Spinal cord (tissue), 10 donors: ENCODE results near the gene ILK. TPM values are rescaled to one million over a fixed set of nuclear protein-coding genes. Genes with fewer than 3 reads are reported as not detected.
A peak's percentile ranks its signal among the peaks of the same experiment; 100 is the strongest.

ENCODE experiments used
- DNase-seq, 6 donors: peaks; one replicate each; pipeline versions ENCODE4 v3.0.0 to v3.0.0-alpha.2; 2013 to 2015; ENCODE audit warnings: low spot score in 6 of 6, low read depth in 4 of 6
- H3K27ac ChIP-seq: one replicate; pipeline ENCODE4 v1.5.1; 2013; ENCODE audit warnings: low read depth, low read length, control low read depth
- H3K27me3 ChIP-seq: one replicate; pipeline ENCODE4 v1.6.1; 2013; ENCODE audit warnings: low read length; ENCODE audit not compliant: control insufficient read depth, insufficient read depth
- H3K36me3 ChIP-seq: one replicate; pipeline ENCODE4 v1.6.1; 2013; ENCODE audit warnings: low read length; ENCODE audit not compliant: control insufficient read depth, insufficient read depth
- H3K4me1 ChIP-seq: one replicate; pipeline ENCODE4 v1.6.1; 2013; ENCODE audit warnings: low read length; ENCODE audit not compliant: control insufficient read depth, insufficient read depth
- H3K4me3 ChIP-seq: one replicate; pipeline ENCODE4 v1.5.1; 2013; ENCODE audit warnings: low read depth, low read length, control low read depth
- H3K9me3 ChIP-seq: one replicate; pipeline ENCODE4 v1.6.1; 2013; ENCODE audit warnings: low read length; ENCODE audit not compliant: control insufficient read depth, insufficient read depth
- WGBS: methylation state at CpG from one replicate; pipeline ENCODE4 v1.1.5; 2013; ENCODE audit warnings: missing lambda C conversion rate; ENCODE audit not compliant: insufficient coverage; 5-methylcytosine and 5-hydroxymethylcytosine counted together
- polyA plus RNA-seq, 2 donors: library from polyadenylated mRNA; unstranded; fragments of 120-200 nt; gene quantifications; one replicate each; pipeline ENCODE4 v1.2.1, GENCODE V29; 2013; ENCODE audit not compliant: insufficient read length in 2 of 2
- total RNA-seq, 2 donors: library from RNA; depleted of rRNA in 1 of 2; stranded (reverse); fragments of 120-200 nt in 1 of 2; fragments of >200 nt in 1 of 2; gene quantifications; one replicate each; pipeline versions ENCODE4 v1.2.3 to v1.2.4, GENCODE V29; 2013 to 2014
- donor health status: healthy.

Gene ILK
- total and polyA plus RNA-seq, 4 donors = 87.6 to 175 (median 123) TPM

GRCh38 chr11:6571434-6572008 lies 32.1 kb upstream of the ILK start:
- Histone ChIP-seq H3K4me1 (peaks cover 35% of the 10 kb centered on the region), H3K36me3 (peaks cover 18% of the 10 kb centered on the region), H3K9me3 (no peaks in the 10 kb centered on the region), H3K27me3 (no peaks in the 10 kb centered on the region), H3K4me3 (no peak overlapping the region), H3K27ac (no peak overlapping the region)
- DNase-seq = no peak
- 62% methylated on average over 22 of the region's 22 CpGs for WGBS

GRCh38 chr11:6572215-6572614 lies 31.4 kb upstream of the ILK start:
- H3K27ac ChIP-seq = no peak overlapping the region
- H3K27me3 ChIP-seq = no peaks in the 10 kb centered on the region
- H3K4me1 ChIP-seq = peaks cover 37% of the 10 kb centered on the region
- peaks cover 15% of the 10 kb centered on the region for H3K36me3 ChIP-seq
- no peak overlapping the region for H3K4me3 ChIP-seq
- no peak for DNase-seq
- no CpG with 5 or more reads among the region's 2 CpGs for WGBS
- no peaks in the 10 kb centered on the region for H3K9me3 ChIP-seq

GRCh38 chr11:6574816-6575715 lies 28.5 kb upstream of the ILK start:
- WGBS = 83% methylated on average over 3 of the region's 6 CpGs
- H3K27me3 ChIP-seq = no peaks in the 10 kb centered on the region
- peaks cover 34% of the 10 kb centered on the region for H3K4me1 ChIP-seq
- H3K27ac ChIP-seq = no peak overlapping the region
- peaks cover 11% of the 10 kb centered on the region for H3K36me3 ChIP-seq
- H3K4me3 ChIP-seq = no peak overlapping the region
- no peak for DNase-seq
- no peaks in the 10 kb centered on the region for H3K9me3 ChIP-seq

GRCh38 chr11:6576471-6577373 lies 26.9 kb upstream of the ILK start:
- WGBS = 40% methylated on average over 5 of the region's 6 CpGs
- H3K4me1 ChIP-seq = peaks cover 18% of the 10 kb centered on the region
- H3K9me3 ChIP-seq = no peaks in the 10 kb centered on the region
- H3K4me3 ChIP-seq = no peak overlapping the region
- H3K27ac ChIP-seq = peak overlapping the region; percentile 90
- no peaks in the 10 kb centered on the region for H3K27me3 ChIP-seq
- H3K36me3 ChIP-seq = no peaks in the 10 kb centered on the region
- DNase-seq = peak; percentile 84 to 98 (median 93)

- no peaks in the 10 kb centered on the region for H3K36me3 ChIP-seq
- WGBS = no CpG with 5 or more reads among the region's 1 CpG
- H3K27ac ChIP-seq = no peak overlapping the region
- H3K4me3 ChIP-seq = no peak overlapping the region
- peaks cover 17% of the 10 kb centered on the region for H3K4me1 ChIP-seq
- H3K9me3 ChIP-seq = no peaks in the 10 kb centered on the region
- DNase-seq = no peak
- H3K27me3 ChIP-seq = no peaks in the 10 kb centered on the region
Measured at GRCh38 chr11:6578134-6578533, 25.4 kb upstream of the ILK start.

- no peak for DNase-seq
- Histone ChIP-seq H3K27me3 (no peaks in the 10 kb centered on the region), H3K9me3 (peaks cover 7% of the 10 kb centered on the region), H3K4me1 (peaks cover 17% of the 10 kb centered on the region), H3K4me3 (no peak overlapping the region), H3K27ac (no peak overlapping the region), H3K36me3 (no peaks in the 10 kb centered on the region)
- WGBS = 57% methylated on average over 1 of the region's 2 CpGs
Measured at GRCh38 chr11:6579681-6580080, 23.9 kb upstream of the ILK start.

GRCh38 chr11:6583584-6583983 lies 20.0 kb upstream of the ILK start:
- H3K4me3 ChIP-seq = no peak overlapping the region
- no peak for DNase-seq

GRCh38 chr11:6584528-6584927 lies 19.0 kb upstream of the ILK start:
- no peaks in the 10 kb centered on the region for H3K27me3 ChIP-seq
- peaks cover 10% of the 10 kb centered on the region for H3K36me3 ChIP-seq
- H3K4me3 ChIP-seq = no peak overlapping the region
- DNase-seq = no peak
- 100% methylated on average over 2 of the region's 4 CpGs for WGBS
- peaks cover 18% of the 10 kb centered on the region for H3K4me1 ChIP-seq
- peaks cover 7% of the 10 kb centered on the region for H3K9me3 ChIP-seq
- no peak overlapping the region for H3K27ac ChIP-seq

More at GRCh38 chr11:6583584-6583983, 20.0 kb upstream of the ILK start:
- Histone ChIP-seq H3K27me3 (no peaks in the 10 kb centered on the region), H3K27ac (no peak overlapping the region), H3K36me3 (peaks cover 10% of the 10 kb centered on the region), H3K9me3 (peaks cover 7% of the 10 kb centered on the region), H3K4me1 (peaks cover 24% of the 10 kb centered on the region)
- WGBS = no CpG with 5 or more reads among the region's 1 CpG
